Left ventricle myocardium superior (tissue), 1 donor: Measurements from ENCODE around the gene AOPEP. TPM values are rescaled to one million over a fixed set of nuclear protein-coding genes. Genes with fewer than 3 reads are reported as not detected.
"Not testable (repeated sequence)": the region's sequence is repeated elsewhere in the genome, so short reads cannot be mapped to it uniquely, and the experiment has no call there.

ENCODE experiments used
- ATAC-seq: fragments of 200-7000 bp; cut with Tn5 transposase; one replicate; pipeline ENCODE4 v1.9.1; 2020; ENCODE audit warnings: mild to moderate bottlenecking, moderate library complexity
- DNase-seq: peaks from one replicate; pipeline ENCODE4 v3.0.0-alpha.2; 2020
- intact Hi-C: fragments of 100-400 bp; cut with micrococcal nuclease; formaldehyde crosslinking; loops from one replicate; pipeline ENCODE4 v1.11.0; 2022
- total RNA-seq: library from RNA; stranded (reverse); fragmentation: NEBNext Ultra II Directional; extraction: Animal tissue kit (Norgen Biotek cat#: 25700); gene quantifications from one replicate; pipeline ENCODE4 v1.2.1, GENCODE V29; 2021
- donor health status: DM: no; HTN: yes; CAD: no; lungs with severe emphysema.

AOPEP gene
- total RNA-seq, 1 donor from 2014 or later: 161 TPM

- intact Hi-C loops: no loop called here
- no peak for ATAC-seq
- DNase-seq: no peak
These were observed 97.9 kb downstream of the AOPEP start for GRCh38 chr9:94824411-94824810.

DNA sequence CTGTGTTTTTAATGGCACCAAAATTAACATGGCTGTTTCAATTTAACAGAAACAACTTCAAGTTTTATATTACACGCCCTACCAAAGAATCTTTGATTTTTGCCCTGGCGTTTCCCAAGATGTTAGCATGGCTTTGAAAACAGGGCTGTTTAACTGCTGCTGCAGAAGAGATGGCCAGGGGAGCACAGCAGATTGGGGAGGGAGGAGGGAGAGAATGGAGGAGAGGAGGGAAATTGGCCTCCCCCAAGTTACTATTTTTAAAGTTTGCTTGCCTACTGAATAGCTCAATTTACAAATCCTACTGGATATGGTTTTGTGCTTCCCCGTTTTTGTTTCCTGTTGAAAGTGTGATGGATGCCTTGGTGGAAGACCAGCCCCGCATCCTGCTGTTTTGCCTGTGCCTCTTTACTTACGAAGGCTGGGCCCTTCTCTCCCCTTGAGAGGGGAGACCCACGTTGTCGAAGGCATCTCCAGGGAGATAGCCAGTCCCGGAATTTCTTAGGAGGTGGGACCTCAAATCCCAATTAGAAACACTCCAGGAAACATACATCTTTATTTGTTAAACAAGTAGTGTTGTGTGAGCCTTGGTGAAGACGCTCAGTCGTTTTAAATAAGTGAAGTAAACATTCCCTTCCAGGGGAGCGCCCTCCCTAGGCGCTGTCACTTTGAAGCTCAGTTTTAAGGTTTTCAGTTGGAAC is 98.6 kb downstream of the AOPEP start:
- intact Hi-C loops: no loop called here
- DNase-seq: no peak
- ATAC-seq: no peak

DNA sequence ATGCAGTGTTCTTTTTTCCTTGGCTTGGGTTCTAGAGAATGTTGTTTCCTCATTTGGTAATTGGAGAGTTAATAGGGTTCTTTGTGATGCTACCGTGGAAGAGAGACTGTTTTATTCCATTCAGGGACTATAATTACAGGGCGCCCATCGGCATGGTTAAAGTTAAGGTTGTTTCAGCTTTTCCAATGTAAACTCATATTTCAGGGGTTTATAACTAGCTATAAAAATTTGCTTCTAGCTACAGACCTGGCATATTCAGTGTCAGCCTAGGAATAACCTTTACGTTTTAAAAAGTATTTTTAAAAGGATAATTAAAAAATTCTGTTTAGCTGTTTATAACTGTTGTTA is 99.1 kb downstream of the AOPEP start:
- intact Hi-C loops: no loop called here

GRCh38 chr9:94826044-94826443 is 99.5 kb downstream of the AOPEP start:
- intact Hi-C loops: no loop called here
- DNase-seq (no peak), ATAC-seq (no peak)

More for the DNA sequence above, 99.1 kb downstream of the AOPEP start:
- no peak for DNase-seq
- ATAC-seq: no peak

DNA sequence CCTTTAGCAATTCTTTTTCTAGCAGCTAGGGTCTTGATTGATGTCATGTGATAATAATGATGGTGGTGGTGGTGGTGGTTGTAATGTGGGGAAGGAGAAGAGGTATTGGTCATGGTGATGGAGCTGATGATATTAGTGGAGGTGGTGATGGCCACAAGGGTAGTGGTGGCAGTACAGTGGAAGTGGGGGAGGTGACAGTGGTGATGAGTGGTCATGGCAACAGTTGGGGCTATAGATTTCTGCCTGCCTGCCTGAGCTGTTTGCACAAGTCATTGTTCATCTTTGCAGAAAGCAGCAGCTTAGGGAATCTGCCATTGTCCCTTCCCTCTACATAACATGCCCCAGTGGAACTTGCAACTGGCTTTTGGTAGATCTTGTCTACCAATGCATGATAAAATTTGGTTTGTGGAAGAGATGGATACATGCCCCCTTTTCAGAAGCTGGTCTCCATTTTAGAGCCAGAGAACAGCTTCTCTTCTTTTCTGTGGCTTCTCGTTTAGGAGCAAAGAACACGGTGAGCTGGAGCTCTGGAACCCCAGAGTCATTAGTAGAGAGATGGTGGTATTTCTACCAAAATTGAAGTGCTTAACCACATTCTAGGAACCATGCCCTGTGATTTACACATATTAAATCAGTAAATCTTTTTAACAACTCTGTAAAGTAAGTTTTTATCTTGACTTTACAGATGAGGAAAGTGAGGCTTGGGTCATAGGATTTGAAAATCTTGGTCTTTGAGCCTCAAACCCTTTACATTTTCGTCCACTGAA is 100.3 kb downstream of the AOPEP start:
- intact Hi-C loops: no loop called here
- DNase-seq: no peak
- ATAC-seq: no peak

GRCh38 chr9:94827584-94828304 is 101.2 kb downstream of the AOPEP start:
- ATAC-seq: peak; percentile 85
- intact Hi-C loops: no loop called here
- DNase-seq: no peak

DNA sequence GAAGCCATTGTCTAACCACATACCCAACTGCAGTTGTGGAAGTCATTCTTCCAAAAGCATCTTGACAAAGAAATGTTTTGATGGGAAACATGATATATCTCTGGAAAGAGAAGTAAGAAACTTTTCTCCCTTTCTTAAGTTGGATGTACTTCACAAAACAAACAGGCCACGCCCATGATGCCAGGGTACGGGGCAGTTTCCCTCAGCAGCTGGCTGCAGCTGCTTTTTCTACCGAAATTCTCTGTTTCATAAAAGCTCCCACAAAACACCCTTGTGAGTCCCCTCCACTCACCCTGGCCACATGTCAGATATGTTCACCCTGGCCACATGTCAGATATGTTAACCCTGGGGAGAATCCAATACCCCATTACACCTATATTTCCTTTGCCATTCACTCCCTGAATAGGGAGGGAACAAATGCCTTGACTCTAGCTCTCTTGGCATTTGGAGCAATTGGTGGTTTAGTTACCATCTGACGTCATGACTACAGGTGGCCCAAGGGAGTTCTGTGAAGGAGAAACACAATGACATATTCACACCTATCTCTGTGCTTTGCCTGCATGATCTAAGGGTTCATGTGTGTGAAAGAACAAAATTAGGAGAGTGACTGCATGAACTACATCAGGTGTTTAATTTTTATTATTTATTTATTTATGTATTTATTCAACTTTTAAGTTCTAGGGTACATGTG is 103.0 kb downstream of the AOPEP start:
- intact Hi-C loops: no loop called here
- ATAC-seq (no peak), DNase-seq (no peak)

DNA sequence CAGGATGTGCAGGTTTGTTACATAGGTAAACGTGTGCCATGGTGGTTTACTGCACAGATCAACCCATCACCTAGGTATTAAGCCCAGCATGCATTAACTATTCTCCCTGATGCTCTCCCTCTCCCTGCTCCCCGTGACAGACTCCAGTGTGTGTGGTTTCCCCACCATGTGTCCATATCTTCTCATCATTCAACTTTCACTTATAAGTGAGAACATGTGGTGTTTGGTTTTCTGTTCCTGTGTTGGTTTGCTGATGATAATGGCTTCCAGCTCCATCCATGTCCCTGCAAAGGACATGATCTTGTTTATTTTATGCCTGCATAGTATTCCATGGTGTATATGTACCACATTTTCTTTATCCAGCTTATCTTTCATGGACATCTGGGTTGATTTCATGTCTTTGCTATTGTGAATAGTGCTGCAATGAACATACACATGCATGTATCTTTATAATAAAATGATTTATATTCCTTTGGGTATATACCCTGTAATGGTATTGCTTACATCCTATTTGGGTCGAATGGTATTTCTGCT is 103.6 kb downstream of the AOPEP start:
- DNase-seq, intact Hi-C loops, ATAC-seq: not testable (repeated sequence)

GRCh38 chr9:94833802-94834201 is 107.3 kb downstream of the AOPEP start:
- ATAC-seq: no peak
- DNase-seq: no peak
- intact Hi-C loops: no loop called here

DNA sequence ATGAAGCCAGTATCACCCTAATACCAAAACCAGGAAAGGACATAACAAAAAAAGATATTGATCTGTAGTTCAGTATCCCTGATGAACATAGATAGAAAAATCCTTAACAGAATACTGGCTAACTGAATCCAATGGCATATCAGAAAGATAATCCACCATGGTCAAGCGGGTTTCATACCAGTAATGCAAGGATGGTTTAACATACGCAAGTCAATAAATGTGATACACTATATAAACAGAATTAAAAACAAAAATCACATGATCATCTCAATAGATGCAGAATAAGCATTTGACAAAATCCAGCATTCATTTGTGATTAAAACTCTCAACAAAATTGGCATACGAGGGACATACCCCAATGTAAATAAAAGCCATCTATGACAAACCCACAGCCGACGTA is 110.9 kb downstream of the AOPEP start:
- intact Hi-C loops: no loop called here

DNA sequence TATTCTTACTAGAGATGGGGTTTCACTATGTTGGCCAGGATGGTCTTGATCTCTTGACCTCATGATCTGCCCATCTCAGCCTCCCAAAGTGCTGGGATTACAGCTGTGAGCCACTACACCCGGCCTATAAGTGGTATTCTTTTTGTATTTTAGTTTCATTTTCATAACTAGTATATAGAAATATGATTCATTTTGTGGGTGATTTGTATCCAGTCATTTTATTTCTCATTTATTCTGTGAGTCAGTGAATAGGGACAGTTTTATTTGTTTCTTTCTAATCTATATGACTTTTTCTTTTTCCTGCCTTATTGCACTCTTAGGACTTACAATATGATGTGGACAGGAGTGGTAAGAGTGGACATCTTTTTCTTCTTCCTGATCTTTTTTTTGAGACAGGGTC is 112.9 kb downstream of the AOPEP start:
- ATAC-seq (no peak), DNase-seq (no peak)
- intact Hi-C loops: no loop called here

More for the DNA sequence above, 110.9 kb downstream of the AOPEP start:
- no peak for ATAC-seq
- no peak for DNase-seq

DNA sequence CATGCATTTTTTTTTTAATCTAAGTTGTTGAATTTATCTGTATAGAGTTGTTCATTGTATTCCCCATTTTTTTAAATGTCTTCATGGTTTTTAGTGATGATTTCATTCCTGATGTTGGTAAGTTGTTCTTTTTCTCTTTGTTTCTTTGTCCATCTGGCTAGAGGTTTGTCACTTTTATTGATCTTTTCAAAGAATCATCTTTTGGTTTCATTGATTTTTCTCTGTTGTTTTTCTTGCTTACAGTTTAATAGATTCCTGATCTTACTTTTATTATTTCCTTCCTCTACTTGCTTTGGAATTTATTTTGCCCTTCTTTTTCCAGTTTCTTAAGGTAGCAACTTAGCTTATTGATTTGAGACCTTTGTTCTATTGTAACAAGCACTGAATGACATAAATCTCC is 114.2 kb downstream of the AOPEP start:
- DNase-seq (no peak), ATAC-seq (no peak)
- intact Hi-C loops: no loop called here

DNA sequence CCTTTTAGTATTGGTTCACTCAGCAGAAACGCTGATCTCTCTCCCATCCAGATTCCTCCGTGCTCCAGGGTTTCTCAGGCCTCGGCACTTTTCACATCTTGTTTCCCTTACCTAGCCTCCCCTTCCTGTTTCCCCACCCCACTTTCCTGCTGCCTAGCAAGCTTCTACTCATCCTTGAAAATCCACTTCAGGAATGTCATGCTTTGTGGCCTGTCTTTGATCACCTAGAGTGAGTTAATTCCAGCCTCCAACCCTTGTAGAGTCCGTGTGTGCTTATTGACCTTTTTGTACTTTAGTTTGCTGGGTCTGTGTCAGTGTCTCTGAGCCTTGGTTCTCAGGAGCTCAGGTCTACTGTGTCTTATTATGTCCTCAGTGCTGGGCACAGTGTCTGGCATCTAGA is 116.6 kb downstream of the AOPEP start:
- intact Hi-C loops: no loop called here
- DNase-seq (no peak), ATAC-seq (no peak)

GRCh38 chr9:94846739-94847138 is 120.2 kb downstream of the AOPEP start:
- DNase-seq (no peak), ATAC-seq (no peak)
- intact Hi-C loops: no loop called here

DNA sequence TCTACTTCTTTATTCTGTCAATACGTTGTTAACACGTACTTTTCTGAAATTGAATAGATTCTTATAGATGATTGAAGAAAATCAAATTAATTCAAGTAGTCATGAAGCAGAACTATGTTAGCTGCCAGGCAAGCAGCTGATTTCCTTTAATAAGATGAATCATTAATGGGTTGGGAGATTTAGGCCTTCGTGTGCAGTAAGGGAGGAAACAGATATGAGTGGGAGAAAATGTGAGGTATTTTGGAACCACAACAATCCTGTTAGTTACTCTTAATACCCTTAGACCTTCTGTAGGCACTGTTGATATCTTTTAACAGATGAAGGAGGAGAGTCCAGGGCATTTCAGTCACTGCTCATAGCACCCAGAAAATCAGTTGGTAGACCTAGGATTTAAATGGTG is 121.0 kb downstream of the AOPEP start:
- DNase-seq (no peak), ATAC-seq (no peak)
- intact Hi-C loops: no loop called here

DNA sequence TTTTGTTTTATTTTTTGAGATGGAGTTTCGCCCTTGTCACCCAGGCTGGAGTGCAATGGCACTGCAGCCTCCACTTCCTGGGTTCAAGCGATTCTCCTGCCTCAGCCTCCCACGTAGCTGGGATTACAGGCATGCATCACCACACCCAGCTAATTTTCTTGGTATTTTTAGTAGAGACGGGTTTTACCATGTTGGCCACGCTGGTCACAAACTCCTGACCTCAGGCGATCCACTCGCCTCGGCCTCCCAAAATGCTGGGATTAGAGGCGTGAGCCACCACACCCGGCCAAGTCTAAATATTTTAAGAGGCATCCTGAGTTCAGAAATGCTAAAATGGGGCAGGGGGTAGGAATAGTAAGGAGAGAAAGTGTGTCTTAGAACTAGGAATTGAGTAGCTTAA is 122.3 kb downstream of the AOPEP start:
- DNase-seq, intact Hi-C loops, ATAC-seq: not testable (repeated sequence)

GRCh38 chr9:94850540-94851434 is 124.3 kb downstream of the AOPEP start:
- intact Hi-C loops: no loop called here
- DNase-seq: no peak
- ATAC-seq: no peak

DNA sequence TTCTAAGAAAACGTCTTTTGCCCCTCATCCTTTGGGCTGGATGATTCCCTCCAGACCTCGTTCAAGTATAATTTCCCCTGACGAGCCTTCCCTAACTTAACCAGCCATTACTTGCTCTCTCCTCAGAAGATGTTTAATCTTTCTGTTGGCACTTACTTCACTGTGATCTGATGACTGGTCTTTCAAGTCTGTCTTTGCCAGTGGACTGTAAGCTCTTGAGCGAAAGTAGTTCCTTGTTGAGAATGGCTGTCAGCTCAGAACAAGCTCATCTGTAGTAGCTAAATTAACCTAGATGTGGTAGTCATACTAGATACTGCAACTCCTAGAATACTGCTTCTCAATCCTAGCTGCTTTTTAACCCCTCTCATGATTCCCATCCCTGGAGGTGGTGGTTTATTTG is 125.0 kb downstream of the AOPEP start:
- intact Hi-C loops: no loop called here
- DNase-seq: no peak
- ATAC-seq: no peak

DNA sequence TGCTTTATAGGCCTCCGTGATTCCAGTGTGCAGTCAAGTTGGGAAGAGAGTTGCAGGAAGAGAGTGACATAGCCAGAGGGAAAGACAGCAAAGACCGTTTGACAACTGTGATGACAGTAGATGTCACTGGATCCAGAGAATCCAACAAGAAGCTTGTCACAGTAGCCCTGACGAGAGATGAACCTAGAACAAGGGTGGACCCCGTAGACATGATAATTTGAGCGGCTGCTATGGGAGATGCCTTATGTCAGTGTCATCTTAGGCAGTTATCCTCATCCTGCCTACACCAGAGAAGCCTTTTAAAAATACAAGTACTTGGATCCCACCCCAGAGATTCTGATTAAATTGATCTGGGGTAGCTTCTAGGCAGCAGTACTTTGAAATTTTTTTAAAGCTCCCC is 125.4 kb downstream of the AOPEP start:
- DNase-seq: no peak
- intact Hi-C loops: no loop called here
- ATAC-seq: no peak
